Activated T-helper 1 cell treated with anti-CD3 and anti-CD28 coated beads, Interleukin-12 subunit alpha, Interleukin-12 subunit beta, Interleukin-2, Interleukin-4 antibody, amounts not matched to agents 30 ng/mL and 10 ng/mL and 1 ng/mL, durations not matched to agents 14 hours and 24 hours and 36 hours (primary cell): ENCODE measurements around the gene FAM9A. TPM values are rescaled to one million over a fixed set of nuclear protein-coding genes. Genes with fewer than 3 reads are reported as not detected.
"Not testable (repeated sequence)": the region's sequence is repeated elsewhere in the genome, so short reads cannot be mapped to it uniquely, and the experiment has no call there.

Experiments used
- DNase-seq: peaks from one replicate; pipeline ENCODE4 v3.0.0; 2021; ENCODE audit warnings: low spot score
- H3K27ac Mint-ChIP-seq: one replicate; pipeline ENCODE4 v1.8.0; 2021; ENCODE audit warnings: mild to moderate bottlenecking, mixed read lengths
- H3K27me3 Mint-ChIP-seq: one replicate; pipeline ENCODE4 v1.8.0; 2022; ENCODE audit warnings: mild to moderate bottlenecking, moderate library complexity, mixed read lengths; ENCODE audit not compliant: insufficient read depth
- H3K36me3 Mint-ChIP-seq: one replicate; pipeline ENCODE4 v1.8.0; 2021; ENCODE audit warnings: low read depth, mixed read lengths
- H3K4me1 Mint-ChIP-seq: one replicate; pipeline ENCODE4 v1.8.0; 2021; ENCODE audit warnings: low read depth, mixed read lengths
- H3K4me3 Mint-ChIP-seq: one replicate; pipeline ENCODE4 v1.8.0; 2021; ENCODE audit warnings: mild to moderate bottlenecking, moderate library complexity, mixed read lengths
- H3K9me3 Mint-ChIP-seq: one replicate; pipeline ENCODE4 v1.8.0; 2021; ENCODE audit warnings: mixed read lengths
- intact Hi-C: fragments of 100-400 bp; cut with micrococcal nuclease; formaldehyde crosslinking; loops from one replicate; pipeline ENCODE4 v1.15.1; 2024
- total RNA-seq: library from RNA; stranded (reverse); gene quantifications from 2 replicates; pipeline ENCODE4 v1.2.3, GENCODE V29; 2022

FAM9A gene
- total RNA-seq, 1 donor from 2014 or later: not detected

DNA sequence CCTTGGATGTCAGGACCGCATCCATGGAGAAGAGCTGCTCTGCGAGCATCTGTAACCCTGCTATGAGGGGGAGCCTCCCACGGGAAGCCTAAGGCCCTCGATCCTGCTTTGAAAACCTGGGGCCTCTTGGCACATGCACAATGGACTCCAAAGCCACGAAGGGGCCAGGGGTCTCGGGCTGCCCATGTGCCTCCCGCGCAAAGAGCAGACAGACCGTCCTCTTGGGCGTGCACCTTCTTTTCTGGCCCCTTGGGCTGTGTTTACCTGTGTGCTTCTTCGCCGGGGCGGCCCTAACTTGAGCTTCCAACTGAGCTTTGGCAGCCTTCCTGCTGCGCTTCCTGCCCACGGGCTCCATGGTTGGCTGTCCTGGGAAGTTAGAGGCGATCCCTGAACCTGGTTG is 2.5 kb downstream of the FAM9A start:
- not testable (repeated sequence) for DNase-seq, H3K27me3 Mint-ChIP-seq

DNA sequence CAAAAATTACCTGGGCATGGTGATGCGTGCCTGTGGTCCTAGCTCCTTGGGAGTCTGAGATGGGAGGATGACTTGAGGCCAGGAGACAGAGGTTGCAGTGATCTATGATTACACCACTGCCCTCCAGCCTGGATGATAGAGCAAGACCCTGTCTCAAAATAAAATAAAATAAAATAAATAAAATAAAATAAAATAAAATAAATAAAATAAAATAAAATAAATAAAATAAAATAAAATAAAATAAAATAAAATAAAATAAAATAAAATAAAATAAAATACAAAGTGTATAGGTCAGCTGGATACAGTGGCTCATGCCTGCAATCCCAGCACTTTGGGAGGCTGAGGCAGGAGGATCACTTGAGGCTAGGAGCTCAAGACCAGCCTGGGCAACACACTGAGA is 14.1 kb downstream of the FAM9A start:
- intact Hi-C loops, DNase-seq, H3K4me3 Mint-ChIP-seq, H3K27ac Mint-ChIP-seq, H3K9me3 Mint-ChIP-seq, H3K4me1 Mint-ChIP-seq, H3K27me3 Mint-ChIP-seq, H3K36me3 Mint-ChIP-seq: not testable (repeated sequence)

More for the DNA sequence above, 2.5 kb downstream of the FAM9A start:
- H3K4me3 Mint-ChIP-seq, H3K36me3 Mint-ChIP-seq, H3K9me3 Mint-ChIP-seq, intact Hi-C loops, H3K27ac Mint-ChIP-seq, H3K4me1 Mint-ChIP-seq: not testable (repeated sequence)

DNA sequence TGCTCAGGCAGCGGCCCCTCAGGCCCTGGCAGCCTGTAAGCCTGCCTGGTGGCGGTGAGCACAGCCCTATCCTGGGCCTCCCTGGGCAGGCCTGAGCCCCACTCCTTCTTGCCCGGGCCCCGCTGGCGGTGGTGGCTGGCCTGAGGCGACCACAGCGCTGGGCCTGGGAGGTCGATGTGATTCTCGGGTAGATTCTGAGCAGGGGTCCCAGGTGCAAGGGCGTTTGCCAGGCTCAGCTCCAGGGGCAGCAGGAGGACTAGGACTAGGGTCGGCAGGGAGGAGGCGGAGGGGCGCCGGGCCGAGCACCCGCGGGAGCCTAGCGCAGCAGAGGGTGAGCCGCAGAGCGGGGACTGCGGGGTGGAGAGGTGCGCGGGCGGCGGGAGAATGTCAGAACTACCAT is 17.0 kb downstream of the FAM9A start:
- no peaks in the 10 kb centered on the region for H3K36me3 Mint-ChIP-seq
- intact Hi-C loops: no loop called here
- H3K27ac Mint-ChIP-seq: no peak overlapping the region
- no peaks in the 10 kb centered on the region for H3K9me3 Mint-ChIP-seq
- H3K4me3 Mint-ChIP-seq: no peak overlapping the region
- DNase-seq: no peak
- H3K4me1 Mint-ChIP-seq: no peaks in the 10 kb centered on the region
- no peaks in the 10 kb centered on the region for H3K27me3 Mint-ChIP-seq

DNA sequence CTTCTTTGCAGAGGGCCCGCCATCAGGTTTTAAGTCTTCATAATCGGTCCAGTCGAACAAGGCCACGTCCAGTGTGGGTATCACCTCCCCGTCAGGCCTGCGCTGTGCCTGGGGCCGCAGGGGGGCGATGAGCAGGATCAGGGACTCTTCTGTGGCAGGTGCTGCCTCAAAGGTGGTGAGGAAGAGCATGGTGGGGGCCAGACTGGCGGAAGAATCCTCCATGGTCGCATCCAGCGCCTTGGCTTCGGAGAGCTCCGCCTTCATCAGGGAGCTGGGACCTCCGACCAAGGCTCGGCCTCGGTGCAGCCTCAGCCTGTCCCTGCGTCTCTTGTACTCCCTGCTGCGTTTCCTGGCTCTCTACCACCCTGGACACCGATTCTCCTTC is 17.5 kb downstream of the FAM9A start:
- H3K36me3 Mint-ChIP-seq: no peaks in the 10 kb centered on the region
- no peaks in the 10 kb centered on the region for H3K4me1 Mint-ChIP-seq
- no peak overlapping the region for H3K4me3 Mint-ChIP-seq

DNA sequence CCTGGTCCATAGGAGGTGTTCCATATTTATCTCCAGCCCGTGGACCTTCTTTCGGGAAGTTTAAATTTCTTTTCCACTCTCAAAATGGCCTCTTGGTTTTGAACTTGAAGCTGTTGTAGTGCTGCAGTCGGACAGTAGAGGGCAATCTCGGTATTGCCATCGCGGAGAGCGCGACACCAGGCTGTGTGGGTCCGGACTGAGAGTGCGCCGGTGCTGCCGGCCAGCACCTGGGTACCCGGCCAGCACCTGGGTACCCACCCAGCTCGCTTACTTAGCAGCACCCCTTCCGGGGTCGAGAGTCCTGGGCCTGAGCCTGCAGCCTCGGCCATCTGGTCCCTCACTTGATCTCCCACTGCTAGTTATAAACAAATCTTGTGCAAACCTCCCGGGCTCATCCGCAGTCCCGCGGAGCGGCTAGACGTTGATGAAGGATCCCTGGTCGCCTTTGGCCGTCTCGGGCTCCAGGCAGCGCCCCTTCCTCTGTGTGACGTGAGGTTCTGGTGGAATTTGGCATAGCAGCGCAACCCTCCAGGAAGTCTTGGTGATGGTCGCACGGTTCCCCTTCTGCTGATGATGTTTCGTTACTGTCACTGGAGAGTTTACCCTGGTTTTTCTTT is 18.0 kb downstream of the FAM9A start:
- H3K27ac Mint-ChIP-seq: no peak overlapping the region
- H3K9me3 Mint-ChIP-seq: no peaks in the 10 kb centered on the region
- intact Hi-C loops: no loop called here
- H3K36me3 Mint-ChIP-seq: no peaks in the 10 kb centered on the region
- DNase-seq: peak; percentile 6
- H3K27me3 Mint-ChIP-seq: no peaks in the 10 kb centered on the region
- peak overlapping the region; percentile 33 for H3K4me3 Mint-ChIP-seq
- no peaks in the 10 kb centered on the region for H3K4me1 Mint-ChIP-seq

More for the DNA sequence above, 17.5 kb downstream of the FAM9A start:
- intact Hi-C loops: no loop called here
- no peak overlapping the region for H3K27ac Mint-ChIP-seq
- no peak for DNase-seq
- no peaks in the 10 kb centered on the region for H3K27me3 Mint-ChIP-seq
- H3K9me3 Mint-ChIP-seq: no peaks in the 10 kb centered on the region

DNA sequence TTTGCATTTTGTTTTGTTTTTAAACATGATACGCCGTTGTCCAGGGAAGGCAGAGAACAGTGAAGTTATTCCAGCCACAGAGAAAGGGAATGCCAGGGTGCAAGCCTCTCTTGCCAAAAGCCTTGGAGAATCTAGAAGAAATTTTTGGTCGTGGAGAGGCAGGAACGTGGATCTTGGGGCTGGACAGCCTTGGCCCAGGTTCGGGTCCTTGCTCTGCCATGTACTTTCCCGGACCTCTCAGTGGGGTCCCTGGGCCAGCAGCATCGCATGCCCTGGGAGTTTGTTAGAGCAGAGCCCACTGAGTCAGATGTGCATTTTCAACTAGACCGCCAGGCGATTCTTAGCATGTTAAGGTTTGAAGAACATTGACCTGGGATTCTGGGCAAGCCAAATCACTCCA is 18.6 kb downstream of the FAM9A start:
- Mint-ChIP-seq H3K27ac (no peak overlapping the region), H3K4me3 (no peak overlapping the region), H3K27me3 (peaks cover under 1% of the 10 kb centered on the region), H3K9me3 (no peaks in the 10 kb centered on the region), H3K4me1 (no peaks in the 10 kb centered on the region), H3K36me3 (no peaks in the 10 kb centered on the region)
- intact Hi-C loops: no loop called here
- no peak for DNase-seq

DNA sequence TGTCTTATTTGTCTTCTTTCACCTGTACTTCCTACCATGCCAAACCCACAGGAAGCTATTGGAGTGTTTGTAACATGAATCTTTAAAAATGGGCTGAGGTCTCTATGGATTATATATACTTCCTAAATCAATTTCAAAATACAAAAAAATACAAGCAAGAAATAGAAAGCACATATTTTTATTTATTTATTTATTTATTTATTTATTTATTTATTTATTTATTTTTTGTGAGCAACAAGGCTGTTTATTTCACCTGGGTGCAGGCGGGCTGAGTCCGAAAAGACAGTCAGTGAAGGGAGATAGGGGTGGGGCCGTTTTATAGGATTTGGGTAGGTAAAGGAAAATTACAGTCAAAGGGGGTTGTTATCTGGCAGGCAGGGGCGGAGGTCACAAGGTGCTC is 19.3 kb downstream of the FAM9A start:
- H3K4me1 Mint-ChIP-seq, H3K4me3 Mint-ChIP-seq, H3K36me3 Mint-ChIP-seq, H3K9me3 Mint-ChIP-seq, DNase-seq, intact Hi-C loops, H3K27me3 Mint-ChIP-seq, H3K27ac Mint-ChIP-seq: not testable (repeated sequence)

DNA sequence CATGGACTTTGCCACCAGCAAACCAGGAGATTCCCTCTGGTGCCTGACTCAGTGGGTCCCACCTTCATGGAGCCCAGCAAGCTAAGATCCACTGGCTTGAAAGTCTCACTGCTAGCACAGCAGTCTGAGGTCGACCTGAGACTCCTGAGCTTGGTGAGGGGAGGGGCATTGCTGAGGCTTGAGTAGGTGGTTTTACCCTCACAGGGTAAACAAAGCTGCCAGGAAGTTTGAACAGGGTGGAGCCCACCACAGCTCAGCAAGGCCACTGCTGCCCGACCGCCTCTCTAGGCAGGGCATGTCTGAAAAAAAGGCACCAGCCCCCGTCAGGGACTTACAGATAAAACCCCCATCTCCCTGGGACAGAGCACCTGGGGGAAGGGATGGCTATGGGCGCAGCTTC is 28.1 kb downstream of the FAM9A start:
- Mint-ChIP-seq H3K4me1 (no peaks in the 10 kb centered on the region), H3K9me3 (no peaks in the 10 kb centered on the region), H3K36me3 (no peaks in the 10 kb centered on the region), H3K27me3 (peaks cover 3% of the 10 kb centered on the region), H3K27ac (no peak overlapping the region), H3K4me3 (no peak overlapping the region)
- intact Hi-C loops: no loop called here
- DNase-seq: no peak

DNA sequence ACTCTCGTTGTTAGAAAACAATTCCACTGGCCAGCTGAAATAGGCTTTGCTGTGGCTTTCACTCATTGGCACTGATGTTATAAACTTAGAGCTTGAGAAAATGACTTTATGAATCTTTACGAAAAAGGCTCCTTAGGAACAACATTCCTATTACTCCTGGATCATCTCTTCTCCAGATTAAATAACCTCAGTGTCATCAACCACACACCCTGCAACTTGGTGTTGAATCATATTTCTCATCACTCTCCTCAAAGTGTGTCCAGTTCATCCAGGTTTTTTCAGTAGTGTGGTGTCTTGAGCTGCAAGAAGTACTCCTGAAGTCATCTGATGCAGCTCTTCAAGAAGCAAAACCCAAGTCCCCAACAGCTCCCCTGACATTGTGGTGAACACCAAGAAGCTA is 41.2 kb downstream of the FAM9A start:
- no peak for DNase-seq
- intact Hi-C loops: no loop called here
- H3K27ac Mint-ChIP-seq: no peak overlapping the region
- H3K4me1 Mint-ChIP-seq: no peaks in the 10 kb centered on the region
- H3K4me3 Mint-ChIP-seq: no peak overlapping the region
- H3K27me3 Mint-ChIP-seq: peaks cover 2% of the 10 kb centered on the region
- H3K36me3 Mint-ChIP-seq: no peaks in the 10 kb centered on the region
- H3K9me3 Mint-ChIP-seq: no peaks in the 10 kb centered on the region

DNA sequence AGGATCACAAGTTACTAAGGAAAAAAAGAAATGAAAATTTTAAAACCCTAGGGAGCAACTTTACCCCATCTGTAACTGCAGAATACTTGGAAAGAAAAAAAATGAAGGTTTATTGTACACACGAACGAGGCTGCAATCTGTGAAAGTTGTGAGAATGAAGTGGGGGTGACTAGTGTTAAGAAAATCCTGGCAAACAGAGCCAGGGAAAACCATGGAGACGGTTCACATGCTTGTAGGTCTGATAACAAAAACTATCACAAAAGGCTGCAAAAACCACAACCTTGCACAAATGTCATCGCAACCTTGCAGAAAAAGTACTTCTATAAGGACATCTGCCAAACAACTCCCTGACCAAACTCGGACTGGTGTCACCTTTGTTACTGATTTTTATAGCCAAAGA is 42.5 kb downstream of the FAM9A start:
- H3K27ac Mint-ChIP-seq, intact Hi-C loops, H3K36me3 Mint-ChIP-seq, H3K27me3 Mint-ChIP-seq, H3K4me3 Mint-ChIP-seq, DNase-seq, H3K4me1 Mint-ChIP-seq, H3K9me3 Mint-ChIP-seq: not testable (repeated sequence)

DNA sequence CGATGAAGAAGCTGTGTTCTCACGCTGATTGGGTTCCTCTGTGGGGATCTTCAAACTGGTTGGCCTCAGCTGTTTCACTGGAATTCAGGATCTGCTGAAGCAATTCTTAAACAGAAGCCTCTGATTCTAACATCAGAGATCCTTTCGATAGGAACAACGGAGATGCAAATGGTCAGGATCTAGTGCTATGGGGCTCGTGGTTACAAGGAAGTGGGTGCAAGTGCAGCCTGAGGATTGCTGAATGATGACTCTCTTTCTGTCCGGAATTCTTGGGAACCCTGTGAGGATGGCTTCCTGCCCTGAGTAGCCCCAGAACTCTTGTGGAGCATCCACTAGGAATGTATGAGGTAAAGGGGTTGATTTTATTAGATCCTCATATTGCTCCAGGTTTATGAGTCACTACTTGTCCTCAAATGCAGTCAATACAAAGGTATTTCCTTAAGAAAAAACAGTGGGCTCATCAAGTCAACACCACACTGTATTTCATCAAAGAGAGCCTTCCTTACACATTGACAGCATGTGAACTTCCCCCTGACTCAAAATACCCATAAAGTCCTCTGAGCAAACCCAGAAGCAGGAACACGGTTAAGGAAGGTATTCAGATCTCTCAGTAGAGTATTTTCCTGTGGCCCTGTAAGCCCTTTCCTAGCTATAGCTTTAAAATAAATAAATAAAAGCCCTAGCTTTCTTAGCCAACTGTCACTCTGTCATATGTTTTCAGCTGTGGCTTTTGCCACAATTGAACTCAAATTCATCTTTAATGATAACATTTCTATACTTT is 43.4 kb downstream of the FAM9A start:
- not testable (repeated sequence) for H3K4me3 Mint-ChIP-seq, H3K9me3 Mint-ChIP-seq, H3K27me3 Mint-ChIP-seq

DNA sequence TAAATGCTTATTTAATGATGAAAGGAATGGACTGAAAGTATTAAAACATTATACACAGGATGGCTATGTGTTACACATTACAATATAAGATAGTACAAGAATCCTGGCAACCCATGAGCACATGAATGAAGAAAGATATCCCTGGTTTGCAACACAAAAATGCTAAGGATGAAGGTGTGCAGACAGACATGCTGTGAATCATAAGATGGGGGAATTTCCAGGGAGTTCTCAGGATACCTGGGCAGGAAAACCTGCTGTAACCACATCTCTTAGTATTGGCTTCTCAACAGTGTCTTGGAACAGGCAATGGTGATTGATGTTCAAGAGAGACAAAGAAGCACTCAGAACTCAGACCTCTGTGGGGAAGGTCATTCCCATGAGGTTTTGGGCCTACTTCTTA is 45.4 kb downstream of the FAM9A start:
- no peaks in the 10 kb centered on the region for H3K9me3 Mint-ChIP-seq
- H3K27ac Mint-ChIP-seq: no peak overlapping the region
- no peaks in the 10 kb centered on the region for H3K4me1 Mint-ChIP-seq
- intact Hi-C loops: no loop called here
- peaks cover 6% of the 10 kb centered on the region for H3K27me3 Mint-ChIP-seq
- no peak for DNase-seq
- H3K4me3 Mint-ChIP-seq: no peak overlapping the region
- H3K36me3 Mint-ChIP-seq: no peaks in the 10 kb centered on the region

More for the DNA sequence above, 43.4 kb downstream of the FAM9A start:
- H3K4me1 Mint-ChIP-seq, intact Hi-C loops, H3K36me3 Mint-ChIP-seq, DNase-seq, H3K27ac Mint-ChIP-seq: not testable (repeated sequence)

DNA sequence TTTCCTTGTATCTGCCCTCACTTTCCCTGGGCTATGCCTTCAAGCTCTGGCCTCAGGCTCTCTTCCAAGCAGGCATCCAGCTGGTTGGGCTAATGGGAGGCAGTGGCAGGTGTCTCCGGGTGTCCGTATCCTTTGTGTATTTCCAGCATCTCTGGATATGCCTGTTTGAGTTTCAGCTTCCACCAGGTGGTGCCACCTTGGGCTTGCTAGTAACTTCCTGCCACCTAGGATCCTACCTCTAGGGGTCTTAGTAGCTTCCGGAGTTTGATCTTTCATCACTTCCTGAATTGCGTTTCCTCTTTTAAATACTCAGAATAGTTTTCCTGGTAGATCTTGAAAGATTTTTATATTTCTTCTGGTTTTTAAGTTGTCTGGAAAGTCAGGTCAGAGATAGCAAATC is 46.1 kb downstream of the FAM9A start:
- no peak overlapping the region for H3K27ac Mint-ChIP-seq
- no peaks in the 10 kb centered on the region for H3K36me3 Mint-ChIP-seq
- peaks cover 6% of the 10 kb centered on the region for H3K27me3 Mint-ChIP-seq
- no peak overlapping the region for H3K4me3 Mint-ChIP-seq
- H3K9me3 Mint-ChIP-seq: no peaks in the 10 kb centered on the region
- intact Hi-C loops: no loop called here
- no peak for DNase-seq
- no peaks in the 10 kb centered on the region for H3K4me1 Mint-ChIP-seq
